Stomach smooth muscle (tissue), 2 donors: ENCODE results near the gene ABL1.

Experiments
- H3K27ac ChIP-seq: one replicate; pipeline ENCODE4 v1.7.0; 2013; ENCODE audit warnings: mild to moderate bottlenecking, low read length, inconsistent platforms
- H3K27me3 ChIP-seq, 2 donors: one replicate each; pipeline ENCODE4 v1.7.0; 2013; ENCODE audit warnings: low read length in 2 of 2; ENCODE audit not compliant: insufficient read depth in 2 of 2, control insufficient read depth in 1 of 2
- H3K36me3 ChIP-seq, 2 donors: one replicate each; pipeline ENCODE4 v1.7.0; 2013; ENCODE audit warnings: low read length in 2 of 2; ENCODE audit not compliant: control insufficient read depth in 2 of 2, insufficient read depth in 2 of 2
- H3K4me1 ChIP-seq: one replicate; pipeline ENCODE4 v1.7.0; 2013; ENCODE audit warnings: low read length; ENCODE audit not compliant: control insufficient read depth, insufficient read depth
- H3K4me3 ChIP-seq, 2 donors: one replicate each; pipeline ENCODE4 v1.7.0; 2013; ENCODE audit warnings: low read length in 2 of 2
- H3K9ac ChIP-seq, 2 donors: one replicate each; pipeline ENCODE4 v1.7.0; 2013; ENCODE audit warnings: low read length in 2 of 2, mild to moderate bottlenecking in 1 of 2
- H3K9me3 ChIP-seq, 2 donors: one replicate each; pipeline ENCODE4 v1.7.0; 2013; ENCODE audit warnings: low read length in 2 of 2; ENCODE audit not compliant: control insufficient read depth in 2 of 2
- donor health status: healthy.
- donor health status: Pancreatic carcinoma.

Gene ABL1

GRCh38 chr9:130805510-130806326 lies 29.3 kb upstream of the ABL1 start:
- Histone ChIP-seq H3K9ac (peak overlapping the region in 1 of 2 donors; percentile 31), H3K9me3 (no peaks in the 10 kb centered on the region), H3K27ac (no peak overlapping the region), H3K4me1 (peaks cover 3% of the 10 kb centered on the region), H3K36me3 (no peaks in the 10 kb centered on the region), H3K4me3 (no peak overlapping the region), H3K27me3 (no peaks in the 10 kb centered on the region)

DNA sequence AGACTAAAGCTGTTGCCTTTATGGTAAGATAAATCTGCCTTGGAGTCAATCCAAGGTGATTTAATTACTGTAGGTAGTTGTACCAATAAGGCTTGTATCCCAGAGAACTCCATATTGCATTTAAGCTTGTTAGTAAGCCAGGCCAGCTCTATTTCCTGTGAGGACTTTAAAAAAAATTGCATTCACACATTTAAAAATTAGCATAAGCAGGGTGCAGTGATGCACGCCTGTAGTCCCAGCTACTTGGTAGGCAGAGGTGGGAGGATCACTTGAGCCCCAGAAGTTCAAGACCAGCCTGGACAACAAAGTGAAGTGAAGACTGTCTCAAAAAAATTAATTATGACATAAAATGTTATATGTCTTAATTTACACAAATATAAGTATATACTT lies 28.7 kb upstream of the ABL1 start:
- Histone ChIP-seq H3K4me3 (no peak overlapping the region), H3K36me3 (no peaks in the 10 kb centered on the region), H3K9me3 (no peaks in the 10 kb centered on the region), H3K27me3 (no peaks in the 10 kb centered on the region), H3K4me1 (peaks cover 3% of the 10 kb centered on the region), H3K27ac (no peak overlapping the region), H3K9ac (no peak overlapping the region)

DNA sequence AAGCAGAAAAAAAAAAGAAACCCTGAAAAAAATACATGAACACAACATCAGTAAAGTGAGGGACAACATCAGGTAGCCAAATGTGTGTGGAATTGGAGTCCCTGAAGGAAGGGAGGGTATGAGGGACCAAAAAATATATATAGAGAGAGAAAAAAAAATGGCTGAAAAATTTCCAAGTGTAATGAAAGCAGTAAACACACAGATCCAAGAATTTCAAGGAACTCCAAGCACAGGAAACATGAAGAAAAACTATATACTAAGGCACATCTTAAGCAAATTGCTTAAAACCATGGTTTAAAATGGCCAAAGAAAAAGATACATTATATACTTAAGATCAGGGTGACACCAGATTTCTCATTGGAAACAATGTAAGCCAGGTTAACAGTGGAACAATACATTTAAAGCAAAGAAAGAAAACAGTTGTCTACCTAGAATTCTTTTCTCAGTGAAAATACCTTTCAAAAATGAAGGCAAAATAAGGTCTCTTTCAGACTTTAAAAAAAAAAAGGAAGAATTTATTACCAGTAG lies 24.4 kb upstream of the ABL1 start:
- no peak overlapping the region for H3K9ac ChIP-seq
- no peak overlapping the region for H3K27ac ChIP-seq

DNA sequence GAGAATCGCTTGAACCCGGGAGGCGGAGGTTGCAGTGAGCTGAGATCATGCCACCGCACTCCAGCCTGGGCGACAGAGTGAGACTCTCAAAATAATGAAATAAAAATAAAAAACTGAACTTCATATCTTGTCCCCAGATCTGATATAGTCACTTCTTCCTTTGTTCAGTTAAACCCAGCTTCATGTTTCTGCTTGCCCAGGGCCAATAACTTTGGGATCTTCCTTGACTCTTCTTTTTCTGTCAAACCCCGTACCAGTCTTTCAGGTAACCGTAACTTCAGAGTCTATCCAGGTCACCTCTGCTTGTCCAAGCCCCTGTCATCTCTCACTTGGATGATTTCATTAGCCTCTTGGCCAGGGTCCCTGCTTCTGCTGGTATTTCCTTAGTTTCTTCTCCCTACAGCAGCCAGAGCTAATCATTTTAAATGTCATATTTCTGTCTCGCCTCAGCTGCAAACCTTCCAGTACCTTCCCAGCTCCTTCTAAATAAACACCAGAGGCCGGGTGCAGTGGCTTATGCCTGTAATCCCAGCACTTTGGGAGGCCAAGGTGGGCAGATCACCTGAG lies 19.7 kb upstream of the ABL1 start:
- Histone ChIP-seq H3K9me3 (no peaks in the 10 kb centered on the region), H3K27ac (peak overlapping the region; percentile 11), H3K4me3 (no peak overlapping the region)

More for the DNA sequence above, 24.4 kb upstream of the ABL1 start:
- no peak overlapping the region for H3K4me3 ChIP-seq
- peaks cover 3% of the 10 kb centered on the region for H3K4me1 ChIP-seq
- no peaks in the 10 kb centered on the region for H3K9me3 ChIP-seq
- no peaks in the 10 kb centered on the region for H3K36me3 ChIP-seq
- no peaks in the 10 kb centered on the region for H3K27me3 ChIP-seq

DNA sequence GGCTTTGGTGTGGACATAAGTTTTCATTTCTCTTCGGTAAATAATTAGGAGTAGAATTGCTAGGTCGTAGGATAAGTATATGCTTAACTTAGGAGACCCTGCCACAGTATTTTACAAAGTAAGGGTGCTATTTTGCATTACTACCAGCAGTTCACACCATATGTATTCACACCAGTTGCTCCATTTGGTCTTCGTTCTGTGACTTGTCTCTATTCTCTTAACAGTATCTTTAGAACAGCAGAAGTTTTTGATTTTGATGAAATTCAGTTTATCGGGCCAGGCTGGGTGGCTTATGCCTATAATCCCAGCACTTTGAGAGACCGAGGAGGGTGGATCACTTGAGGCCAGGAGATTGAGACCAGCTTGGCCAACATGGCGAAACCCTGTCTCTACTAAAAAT lies 17.1 kb upstream of the ABL1 start:
- H3K27me3 ChIP-seq, result no peaks in the 10 kb centered on the region
- no peak overlapping the region for H3K27ac ChIP-seq
- no peaks in the 10 kb centered on the region for H3K36me3 ChIP-seq
- H3K9me3 ChIP-seq, result no peaks in the 10 kb centered on the region
- H3K4me3 ChIP-seq, result no peak overlapping the region
- peaks cover 7% of the 10 kb centered on the region for H3K4me1 ChIP-seq
- H3K9ac ChIP-seq, result no peak overlapping the region

More for the DNA sequence above, 19.7 kb upstream of the ABL1 start:
- peaks cover 6% of the 10 kb centered on the region for H3K4me1 ChIP-seq
- H3K9ac ChIP-seq, result no peak overlapping the region
- H3K36me3 ChIP-seq, result no peaks in the 10 kb centered on the region
- H3K27me3 ChIP-seq, result no peaks in the 10 kb centered on the region

DNA sequence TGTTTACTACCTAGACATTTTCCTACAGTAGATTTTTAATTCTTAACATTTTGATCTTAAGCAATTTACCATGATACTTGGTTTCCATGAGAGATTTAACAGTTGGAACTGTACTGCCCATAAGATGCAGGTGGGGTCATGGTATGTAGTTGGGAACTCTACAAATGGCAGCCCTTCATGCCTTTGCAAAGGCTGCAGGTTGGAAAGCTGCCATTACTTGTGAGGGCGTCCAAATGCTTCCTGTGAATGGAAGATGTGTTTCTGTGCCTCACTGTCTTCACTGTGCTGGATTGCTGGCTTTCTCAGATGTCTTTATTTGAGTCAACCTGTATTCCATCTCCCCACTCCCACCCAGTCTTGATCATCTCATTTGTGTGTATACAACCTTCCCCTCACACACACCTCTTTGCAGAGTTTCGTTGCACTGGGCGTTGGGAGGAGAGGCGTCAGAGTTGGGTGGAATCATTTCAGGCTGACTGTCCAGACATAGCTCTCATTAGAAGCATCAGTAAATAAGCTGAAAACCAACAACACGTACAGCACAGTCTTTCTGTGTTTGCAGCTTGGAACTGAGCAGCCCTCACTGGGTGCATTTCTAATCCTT lies 14.8 kb upstream of the ABL1 start:
- Histone ChIP-seq H3K27ac (no peak overlapping the region), H3K27me3 (no peaks in the 10 kb centered on the region), H3K9ac (no peak overlapping the region), H3K9me3 (no peaks in the 10 kb centered on the region), H3K36me3 (no peaks in the 10 kb centered on the region), H3K4me1 (peaks cover 20% of the 10 kb centered on the region), H3K4me3 (no peak overlapping the region)

GRCh38 chr9:130823435-130823834 lies 11.6 kb upstream of the ABL1 start:
- Histone ChIP-seq H3K27ac (peak overlapping the region; percentile 74), H3K4me3 (no peak overlapping the region), H3K36me3 (no peaks in the 10 kb centered on the region), H3K4me1 (peaks cover 22% of the 10 kb centered on the region), H3K9ac (no peak overlapping the region), H3K9me3 (no peaks in the 10 kb centered on the region), H3K27me3 (no peaks in the 10 kb centered on the region)

DNA sequence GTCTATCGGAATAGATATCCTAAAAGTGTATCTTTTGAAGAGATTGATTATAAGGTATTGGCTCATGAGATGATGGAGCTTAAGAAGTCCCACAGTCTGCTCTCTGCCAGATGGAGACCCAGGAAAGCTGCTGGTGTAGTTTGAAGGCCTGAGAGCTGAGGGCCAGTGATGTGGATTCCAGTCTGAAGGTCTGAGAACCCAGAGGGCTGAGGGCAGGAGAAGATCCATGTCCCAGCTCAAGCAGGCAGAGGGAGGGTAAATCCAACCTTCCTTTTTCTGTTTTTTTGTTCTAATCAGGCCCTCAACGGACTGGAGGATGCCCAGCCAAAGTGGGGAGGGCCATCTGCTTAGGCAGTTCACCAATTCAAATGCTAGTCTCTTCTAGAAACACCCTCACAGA lies 11.0 kb upstream of the ABL1 start:
- Histone ChIP-seq H3K4me3 (peak overlapping the region; percentile 30 to 35), H3K36me3 (no peaks in the 10 kb centered on the region), H3K4me1 (peaks cover 22% of the 10 kb centered on the region), H3K9ac (peak overlapping the region; percentile 25 to 48), H3K27me3 (no peaks in the 10 kb centered on the region), H3K9me3 (no peaks in the 10 kb centered on the region), H3K27ac (peak overlapping the region; percentile 74)

- Histone ChIP-seq H3K36me3 (no peaks in the 10 kb centered on the region), H3K9me3 (no peaks in the 10 kb centered on the region), H3K27me3 (no peaks in the 10 kb centered on the region), H3K9ac (peak overlapping the region; percentile 25 to 48), H3K4me1 (peaks cover 22% of the 10 kb centered on the region), H3K27ac (peak overlapping the region; percentile 74), H3K4me3 (peak overlapping the region; percentile 30 to 35)
Observed at GRCh38 chr9:130824643-130825350, 10.3 kb upstream of the ABL1 start.

DNA sequence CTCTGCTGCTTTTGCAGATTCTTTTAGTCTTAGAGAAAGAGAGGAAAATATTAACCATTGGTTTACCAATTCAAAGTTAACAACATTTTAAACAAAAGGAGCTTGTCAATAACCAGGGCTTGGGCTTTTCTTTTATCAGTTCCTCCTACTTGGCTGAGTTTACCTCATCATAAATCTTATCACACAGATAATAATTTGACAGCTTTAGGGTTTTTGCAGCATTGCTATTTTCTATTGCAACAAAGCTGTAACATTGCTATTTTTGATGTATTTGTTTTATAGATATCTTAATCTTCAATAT lies 9.8 kb upstream of the ABL1 start:
- H3K4me3 ChIP-seq, result no peak overlapping the region
- peak overlapping the region; percentile 25 to 48 for H3K9ac ChIP-seq
- H3K9me3 ChIP-seq, result no peaks in the 10 kb centered on the region
- H3K36me3 ChIP-seq, result no peaks in the 10 kb centered on the region
- peak overlapping the region; percentile 74 for H3K27ac ChIP-seq
- no peaks in the 10 kb centered on the region for H3K27me3 ChIP-seq
- peaks cover 19% of the 10 kb centered on the region for H3K4me1 ChIP-seq
